Left renal cortex interstitium (tissue), 4 donors: Measurements from ENCODE around the gene DOHH. TPM values are rescaled to one million over a fixed set of nuclear protein-coding genes. Genes with fewer than 3 reads are reported as not detected.
A peak's percentile ranks its signal among the peaks of the same experiment; 100 is the strongest.

Experiments used
- DNase-seq, 4 donors: peaks; one replicate each; pipeline ENCODE4 v3.0.0-alpha.2; 2013; ENCODE audit warnings: low read depth in 4 of 4, low spot score in 2 of 4, missing footprints in 1 of 4
- polyA plus RNA-seq, 4 donors: library from polyadenylated mRNA; unstranded; fragments of 120-200 nt; gene quantifications; one replicate each; pipeline ENCODE4 v1.2.1, GENCODE V29; 2013; ENCODE audit not compliant: insufficient read length in 4 of 4

The DOHH gene
- polyA plus RNA-seq, 4 donors = 6.2 to 11.6 (median 10.1) TPM

DNA sequence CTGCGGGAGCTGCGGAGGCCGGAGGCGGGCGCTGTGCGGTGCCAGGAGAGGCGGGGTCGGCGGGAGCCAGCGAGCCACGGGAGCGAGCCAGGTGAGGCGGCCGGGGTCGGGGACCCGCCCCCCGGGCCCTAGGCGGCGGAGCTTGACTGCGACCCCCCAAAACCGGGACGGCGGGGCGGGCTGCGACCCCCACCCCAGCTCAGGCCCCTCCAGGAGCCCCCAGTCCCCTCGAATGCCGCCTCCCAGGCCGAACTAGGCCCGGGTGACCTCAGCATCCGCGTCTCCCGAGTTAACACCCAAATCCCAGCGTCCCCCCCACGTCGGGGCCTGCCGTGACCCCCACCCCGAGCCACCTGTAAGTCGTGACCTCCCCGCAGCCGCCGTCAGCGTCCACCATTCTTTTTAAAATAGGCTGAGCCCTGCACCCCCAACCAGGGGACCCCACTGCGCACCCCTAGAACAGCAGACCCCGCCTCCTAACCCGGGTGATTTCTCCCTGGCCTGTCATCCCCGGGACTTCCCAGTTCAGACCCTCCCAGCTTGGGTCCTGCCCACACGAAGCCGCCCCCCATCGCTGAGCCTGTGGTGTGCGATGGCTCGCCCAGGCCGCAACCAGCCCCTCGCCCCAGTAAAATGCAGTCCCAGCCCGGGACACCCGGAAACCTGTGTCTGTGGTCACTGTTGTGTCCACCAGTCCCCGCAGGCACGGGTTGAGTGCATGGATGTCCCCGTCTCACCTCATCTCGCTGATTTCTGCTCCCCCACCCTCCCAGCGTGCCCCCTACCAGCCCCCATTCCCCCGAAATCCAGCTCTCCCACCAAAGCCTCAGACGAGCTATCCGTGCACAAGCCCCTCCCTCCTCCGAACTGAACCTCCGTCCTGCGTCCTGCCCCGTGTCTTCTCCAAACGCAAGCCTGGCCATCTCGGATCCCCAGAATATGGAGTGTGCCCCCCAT is 6.2 kb upstream of the DOHH start:
- no peak for DNase-seq

DNA sequence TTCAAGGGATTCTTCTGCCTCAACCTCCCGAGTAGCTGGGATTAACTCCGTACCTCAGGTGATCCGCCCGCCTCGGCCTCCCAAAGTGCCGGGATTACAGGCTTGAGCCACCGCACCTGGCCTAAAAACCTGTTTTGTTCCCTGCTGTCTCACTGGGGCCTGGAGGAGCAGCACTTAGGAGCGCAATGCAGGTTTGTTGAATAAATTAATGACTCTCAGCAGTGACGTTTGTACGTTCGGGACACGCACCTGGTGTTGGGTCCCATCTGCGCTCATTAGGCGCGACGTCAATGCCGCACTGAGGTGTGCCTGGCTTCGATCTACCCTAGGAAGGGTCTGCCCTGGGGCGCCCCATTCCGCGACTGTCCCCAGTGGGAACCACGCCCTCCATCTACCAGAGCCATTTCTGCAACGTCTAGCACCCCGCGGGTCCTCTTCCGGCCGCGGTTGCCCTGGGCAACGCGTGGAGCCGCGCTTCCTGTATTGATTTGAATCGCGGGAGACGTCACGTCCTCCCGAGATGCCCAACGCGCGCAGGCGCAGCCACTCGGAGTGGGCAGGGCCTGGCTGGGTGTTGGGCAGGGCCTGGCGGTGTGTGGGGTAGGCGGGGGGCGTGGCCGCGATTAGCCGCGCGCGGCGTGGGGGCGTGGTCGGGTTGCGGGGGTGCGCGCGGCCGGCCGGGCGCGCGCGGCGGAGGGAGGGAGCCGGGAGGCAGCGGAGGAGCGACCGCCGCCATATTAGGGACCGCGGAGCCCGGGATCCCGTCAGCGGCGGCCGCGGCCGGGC is 5.3 kb upstream of the DOHH start, which contains the start of gene FZR1:
TSS of gene FZR1 (plus strand) at position 714 of the 786 bp plus-strand sequence. CDS start 16,679 bp downstream, outside the sequence.
- DNase-seq = peak; percentile 86 to 97 (median 94)

DNA sequence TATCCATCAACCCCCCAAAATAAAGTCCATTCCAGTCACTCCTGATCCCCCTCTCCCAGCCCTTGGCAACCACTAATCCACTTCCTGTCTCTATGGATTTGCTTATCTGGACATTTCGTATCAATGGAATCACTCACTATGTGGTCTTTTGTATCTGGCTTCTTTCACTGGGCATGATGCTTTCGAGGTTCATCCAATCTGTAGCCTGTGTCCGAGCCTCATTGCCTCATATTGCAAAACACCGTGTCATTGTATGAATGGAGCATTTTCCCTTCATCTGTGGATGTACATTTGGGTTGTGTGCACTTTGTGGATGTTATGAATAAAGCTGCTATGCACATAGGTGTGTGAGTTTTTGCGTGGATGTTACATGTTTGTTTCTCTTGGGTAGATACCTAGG is 4.3 kb upstream of the DOHH start:
- no peak for DNase-seq

DNA sequence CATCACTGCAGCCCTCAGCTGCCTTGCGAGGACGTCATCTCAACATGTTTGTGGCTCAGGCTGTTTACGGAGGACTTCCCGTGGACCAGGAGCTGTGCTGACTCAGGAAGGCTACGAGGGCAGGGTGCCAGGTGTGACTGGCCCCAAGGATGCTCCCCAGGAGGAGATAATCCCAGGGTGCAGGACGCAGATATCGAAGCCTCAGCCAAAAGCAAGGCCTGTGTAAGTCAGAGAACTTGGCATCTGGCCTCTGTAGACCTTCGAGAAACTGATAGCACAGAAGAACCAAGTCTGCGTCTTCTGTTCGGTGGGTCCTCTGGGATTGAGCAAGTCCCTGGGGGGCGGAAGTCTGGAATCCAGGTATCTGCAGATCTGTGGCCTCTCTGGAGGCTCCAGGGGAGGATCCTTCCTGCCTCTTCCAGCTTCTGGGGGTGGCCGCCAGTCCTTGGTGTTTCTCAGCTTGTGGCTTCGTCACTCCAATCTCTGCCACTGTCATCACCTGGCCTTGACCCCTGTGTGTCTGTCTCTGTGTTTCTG is 2.6 kb upstream of the DOHH start:
- DNase-seq = no peak

- DNase-seq = no peak
Observed at GRCh38 chr19:3501780-3502179, 1.3 kb upstream of the DOHH start.

- DNase-seq = no peak
Observed at GRCh38 chr19:3499738-3500428, 591 bp downstream of the DOHH start.

DNA sequence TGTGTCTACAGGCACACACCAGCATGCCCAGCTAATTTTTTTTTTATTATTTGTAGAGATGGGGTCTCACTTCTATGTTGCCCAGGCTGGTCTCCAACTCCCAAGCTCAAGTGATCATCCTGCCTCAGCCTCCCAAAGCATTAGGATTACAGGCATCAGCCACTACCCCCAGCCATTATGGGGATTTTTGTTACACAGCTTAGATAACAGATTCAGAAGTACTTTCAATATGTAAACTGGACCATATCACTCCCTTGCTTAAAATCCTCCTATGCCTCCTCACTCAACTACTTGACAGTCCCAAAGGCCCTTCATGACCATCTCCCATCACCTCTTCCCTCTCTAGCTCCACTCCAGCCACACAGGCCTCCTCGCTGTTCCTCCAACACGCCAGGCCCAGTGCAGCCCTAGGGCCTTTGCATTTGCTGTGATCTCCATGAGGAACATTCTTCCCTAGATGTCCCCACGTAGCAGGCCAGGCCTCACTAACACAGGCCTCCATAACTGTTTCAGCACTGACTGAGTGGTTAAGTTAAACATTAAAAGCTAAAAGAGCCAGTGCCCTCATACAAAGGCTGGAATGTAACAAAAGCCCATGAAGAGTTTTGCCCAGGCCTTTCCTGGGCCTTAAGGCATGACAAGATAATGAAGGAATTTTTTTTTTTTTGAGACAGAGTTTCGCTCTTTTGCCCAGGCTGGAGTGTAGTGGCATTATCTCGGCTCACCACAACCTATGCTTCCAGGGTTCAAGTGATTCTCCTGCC is 2.5 kb downstream of the DOHH start:
- no peak for DNase-seq

GRCh38 chr19:3496392-3497273 is 3.8 kb downstream of the DOHH start:
- DNase-seq = no peak

GRCh38 chr19:3494559-3494958 is 5.9 kb downstream of the DOHH start:
- DNase-seq = no peak

GRCh38 chr19:3494051-3494450 is 6.4 kb downstream of the DOHH start:
- no peak for DNase-seq

- no peak for DNase-seq
Observed at GRCh38 chr19:3493651-3494050, 6.8 kb downstream of the DOHH start.

- no peak for DNase-seq
Observed at GRCh38 chr19:3492919-3493318, 7.6 kb downstream of the DOHH start.

- no peak for DNase-seq
Observed at GRCh38 chr19:3492131-3492839, 8.2 kb downstream of the DOHH start.

GRCh38 chr19:3491396-3492119 is 8.9 kb downstream of the DOHH start:
- DNase-seq = no peak

DNA sequence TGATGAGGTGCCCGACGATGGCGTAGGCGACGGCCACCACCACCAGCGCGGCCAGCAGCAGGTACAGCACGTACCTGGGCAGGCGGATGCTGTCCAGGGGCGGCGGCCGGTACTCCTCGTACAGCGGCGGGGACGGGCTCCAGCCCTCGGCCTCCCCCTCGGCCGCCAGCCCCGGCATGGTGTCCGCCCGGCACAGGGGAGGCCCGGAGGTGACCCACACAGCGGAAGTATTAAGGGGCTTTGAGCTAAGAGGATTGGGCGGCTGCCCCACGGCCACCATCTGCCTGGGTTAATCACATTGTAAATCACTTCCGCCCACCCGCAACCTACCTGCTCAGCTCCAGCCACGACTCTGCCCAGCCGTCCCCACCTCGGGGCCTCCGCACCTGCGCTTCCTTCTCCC is 17.2 kb downstream of the DOHH start, which contains the start of gene SMIM44:
TSS of gene SMIM44 (minus strand) at position 216 of the 403 bp plus-strand sequence. CDS start at position 178, 38 bp downstream.
- DNase-seq = no peak

- no peak for DNase-seq
Observed at GRCh38 chr19:3482507-3483225, 17.8 kb downstream of the DOHH start.
